Heart left ventricle (tissue), 13 donors: ENCODE data around the gene AKAP13.

Source experiments
- CTCF ChIP-seq, 12 donors: fragments of 200-600 bp; sonication (generic) in 4 of 12; IDR thresholded peaks; one replicate each; pipeline versions ENCODE4 v1.5.0 to v1.8.0; 2018 to 2022; ENCODE audit warnings: antibody characterized with exemption in 12 of 12, mild to moderate bottlenecking in 5 of 12
- POLR2A ChIP-seq, 2 donors: fragments of 450-650 bp; IDR thresholded peaks; one replicate each; pipeline ENCODE4 v1.6.1; 2017; ENCODE audit warnings: antibody characterized with exemption in 2 of 2, mild to moderate bottlenecking in 2 of 2, moderate library complexity in 2 of 2
- donor health status: ischemic (EF 13 %, LVEDD 7.1; RV severe dilation, severe dysfunction).
- donor health status: DM: no; HTN: yes; CAD: no.
- donor health status: DM: no; HTN: no; CAD: no.
- donor health status: ischemic (EF 25% LVEDD 6.9; RV normal size, moderate dysfunction).
- donor health status: ischemic (EF 25% LVEDD 5.7; RV mildly dilated, moderate dysfunction).
- donor health status: ischemic (EF 35%, LVEDD 5.7; RV mildly dilated, moderate dysfunction).
- donor health status: nonischemic (EF 11% LVEDD 7.7; RV severe dilation, severe dysfunction).
- donor health status: DM: yes; HTN: yes; CAD: no.
- donor health status: PGD.
- donor health status: ischemic (EF 29% LVEDD 5.4; RV normal size, mild dysfunction).
- donor health status: nonischemic (EF 23%, LVEDD 6.1; RV moderate dilation, normal function).

GRCh38 chr15:85518979-85519761, 138.8 kb downstream of the AKAP13 start:
- TF ChIP-seq CTCF (IDR thresholded peaks at IDR 0.05), result no peak
- TF ChIP-seq POLR2A (IDR thresholded peaks at IDR 0.05), result no peak
